A549 treated with dexamethasone at 1 μM for 4 hours (cell line): Measurements from ENCODE around the gene DHRS11. TPM values are rescaled to one million over a fixed set of nuclear protein-coding genes. Genes with fewer than 3 reads are reported as not detected.

ENCODE experiments used
- total RNA-seq: library from RNA; stranded (reverse); fragments of 200-300 nt; extraction: Qiagen RNA extraction; gene quantifications from 5 replicates; pipeline ENCODE4 v1.2.3, GENCODE V29; 2022

Gene DHRS11, protein sequence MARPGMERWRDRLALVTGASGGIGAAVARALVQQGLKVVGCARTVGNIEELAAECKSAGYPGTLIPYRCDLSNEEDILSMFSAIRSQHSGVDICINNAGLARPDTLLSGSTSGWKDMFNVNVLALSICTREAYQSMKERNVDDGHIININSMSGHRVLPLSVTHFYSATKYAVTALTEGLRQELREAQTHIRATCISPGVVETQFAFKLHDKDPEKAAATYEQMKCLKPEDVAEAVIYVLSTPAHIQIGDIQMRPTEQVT
- total RNA-seq, result 6.0 to 9.2 TPM (median 8.7 TPM) in 5 replicates

DNA sequence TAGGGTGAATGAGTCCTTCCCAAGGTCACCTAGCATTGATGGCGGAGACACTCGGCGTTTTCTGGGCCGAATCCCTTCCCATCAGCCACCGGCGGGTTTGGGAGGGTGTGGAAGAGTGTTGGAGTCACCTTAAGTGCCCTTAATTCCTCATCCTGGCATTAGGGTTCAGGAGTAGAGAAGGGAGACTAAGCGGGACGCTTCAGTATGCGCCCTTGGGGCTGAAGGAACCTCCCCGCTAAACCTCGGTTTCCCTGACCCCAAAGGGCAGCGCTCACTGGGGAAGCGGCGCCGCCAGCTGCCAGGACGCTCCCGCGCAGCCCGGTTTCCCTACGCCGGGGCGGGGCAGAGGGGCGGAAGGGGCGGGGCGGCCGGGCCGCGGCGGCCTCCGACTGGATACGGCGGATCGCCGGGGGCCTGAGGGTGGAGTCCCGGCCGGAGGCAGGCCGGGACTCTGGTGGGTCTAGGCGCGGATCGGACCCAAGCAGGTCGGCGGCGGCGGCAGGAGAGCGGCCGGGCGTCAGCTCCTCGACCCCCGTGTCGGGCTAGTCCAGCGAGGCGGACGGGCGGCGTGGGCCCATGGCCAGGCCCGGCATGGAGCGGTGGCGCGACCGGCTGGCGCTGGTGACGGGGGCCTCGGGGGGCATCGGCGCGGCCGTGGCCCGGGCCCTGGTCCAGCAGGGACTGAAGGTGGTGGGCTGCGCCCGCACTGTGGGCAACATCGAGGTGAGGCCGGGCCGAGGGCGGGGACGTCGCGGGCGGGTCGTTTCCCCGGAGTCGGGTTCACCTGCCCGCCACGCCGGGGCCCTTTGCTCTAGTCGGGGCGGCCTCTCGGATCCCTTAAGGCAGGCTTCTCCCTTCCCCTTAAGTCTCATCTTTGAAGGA is at the start of gene DHRS11:
Gene DHRS11, plus strand, starts transcription at position 446 of the 882 bp plus-strand sequence. Its CDS starts 131 bp downstream, at position 577.

DNA sequence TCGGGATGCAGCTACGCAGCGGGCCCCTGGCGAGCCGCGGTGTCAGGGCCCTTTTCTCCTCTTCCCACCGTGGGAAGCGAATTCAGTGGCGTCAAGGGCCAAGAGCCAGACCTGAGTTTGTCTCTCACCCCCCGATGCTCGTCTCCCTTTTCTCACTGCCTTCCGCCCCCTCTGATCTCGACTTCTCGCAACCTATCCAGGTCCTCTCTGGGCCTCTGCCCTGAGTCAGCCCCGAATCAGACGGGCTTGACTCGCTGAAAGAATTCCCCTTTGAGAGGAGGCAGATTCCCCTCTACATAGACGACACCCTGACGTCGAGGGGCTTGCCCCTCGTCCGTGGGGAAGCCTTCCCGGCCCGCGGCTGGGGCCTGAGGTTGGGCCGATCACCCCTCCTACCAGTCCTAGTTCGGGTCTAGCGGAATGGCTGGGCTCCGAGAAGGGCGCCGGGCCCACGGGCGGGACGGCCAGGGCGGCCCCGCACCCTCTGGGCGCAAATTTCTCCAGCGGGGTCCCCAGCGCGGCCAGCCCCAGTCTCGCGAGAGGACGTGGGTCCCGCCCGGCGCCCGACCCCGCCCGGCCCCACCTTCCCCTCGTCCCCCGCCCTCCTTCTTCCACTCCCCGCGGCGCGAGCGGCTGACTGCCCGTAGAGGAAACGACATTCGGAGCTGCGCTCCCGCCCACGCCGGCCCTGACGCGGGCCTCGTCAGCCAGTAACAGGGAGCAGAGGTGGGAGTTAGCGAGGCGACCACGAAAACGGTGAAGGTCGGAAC is 47.2 kb upstream of the DHRS11 start, which contains the start of gene GGNBP2:
Gene GGNBP2, plus strand, starts transcription at position 613 of the 770 bp plus-strand sequence. CDS start 806 bp downstream, outside the sequence.

DNA sequence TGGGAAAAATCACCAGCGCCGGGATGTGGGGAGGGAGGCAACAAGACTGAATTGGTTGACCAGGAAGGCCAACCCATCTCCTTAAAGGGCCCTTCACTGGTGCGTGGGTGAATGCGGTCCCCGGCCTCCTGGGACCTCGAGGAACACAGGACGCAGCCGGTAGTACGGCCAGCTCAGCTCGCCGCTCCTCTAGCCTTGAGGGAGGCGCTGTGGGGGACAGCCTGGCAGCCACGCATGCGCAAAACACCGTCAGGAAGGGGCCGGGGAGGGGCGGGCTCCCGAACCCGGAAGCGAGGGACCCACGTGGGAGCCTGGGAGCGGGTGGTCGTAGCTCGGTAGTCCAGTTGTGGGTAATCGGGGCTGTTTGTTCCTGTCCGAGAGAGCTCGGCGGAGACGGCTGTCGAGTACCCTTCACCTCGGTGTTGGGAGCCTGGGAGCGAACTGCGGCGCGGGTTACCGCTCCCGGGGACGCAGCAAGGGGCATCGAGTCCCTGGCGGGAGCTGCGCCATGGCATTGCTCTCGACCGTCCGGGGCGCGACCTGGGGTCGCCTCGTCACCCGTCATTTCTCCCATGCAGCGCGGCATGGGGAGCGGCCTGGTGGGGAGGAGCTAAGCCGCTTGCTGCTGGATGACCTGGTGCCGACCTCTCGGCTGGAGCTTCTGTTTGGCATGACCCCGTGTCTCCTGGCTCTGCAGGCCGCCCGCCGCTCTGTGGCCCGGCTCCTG is 9.8 kb downstream of the DHRS11 start, which contains the start of gene MRM1:
Gene MRM1, plus strand, starts transcription at position 281 of the 727 bp plus-strand sequence. Its CDS starts 228 bp downstream, at position 509.

Other genes with a start within 250 kb of the DHRS11 start
- gene TBC1D3H, start 203.4 kb upstream of the DHRS11 start, total RNA-seq, result not detected in 5 replicates
- gene ZNHIT3, start 105.2 kb upstream of the DHRS11 start, total RNA-seq, result 70.4 to 86.4 TPM (median 74.6 TPM) in 5 replicates
- gene MYO19, start 57.0 kb upstream of the DHRS11 start, total RNA-seq, result 47.5 to 61.1 TPM (median 56.7 TPM) in 5 replicates
- 24.6 to 27.9 TPM (median 25.8 TPM) in 5 replicates for gene PIGW, start 56.9 kb upstream of the DHRS11 start, total RNA-seq
- gene GGNBP2, start 47.0 kb upstream of the DHRS11 start, total RNA-seq, result 57.0 to 69.6 TPM (median 62.7 TPM) in 5 replicates
- 10.2 to 15.6 TPM (median 14.8 TPM) in 5 replicates for gene MRM1, start 9.7 kb downstream of the DHRS11 start, total RNA-seq